GM10266 (cell line): ENCODE results near the gene ZDHHC9.

Experiments used
- DNase-seq: peaks from one replicate; pipeline ENCODE4 v3.0.0; 2012; ENCODE audit errors: extremely low spot score
- CTCF ChIP-seq: IDR thresholded peaks from 2 replicates; pipeline ENCODE4 v1.5.1; 2012; ENCODE audit warnings: mild to moderate bottlenecking, low read depth; ENCODE audit not compliant: control insufficient read depth, insufficient read depth; ENCODE audit errors: missing control alignments

ZDHHC9 gene

GRCh38 chrX:129761596-129761995 is 82.1 kb downstream of the ZDHHC9 start:
- no peak for DNase-seq
- TF ChIP-seq CTCF, result no peak

GRCh38 chrX:129760981-129761380 is 82.7 kb downstream of the ZDHHC9 start:
- DNase-seq, result no peak

GRCh38 chrX:129760155-129760554 is 83.5 kb downstream of the ZDHHC9 start:
- DNase-seq, result no peak

More at GRCh38 chrX:129760981-129761380, 82.7 kb downstream of the ZDHHC9 start:
- no peak for TF ChIP-seq CTCF

GRCh38 chrX:129759576-129760061 is 84.1 kb downstream of the ZDHHC9 start:
- TF ChIP-seq CTCF, result peak; percentile 31
- DNase-seq, result no peak

More at GRCh38 chrX:129760155-129760554, 83.5 kb downstream of the ZDHHC9 start:
- TF ChIP-seq CTCF, result no peak

GRCh38 chrX:129755779-129756650 is 87.7 kb downstream of the ZDHHC9 start:
- peak; percentile 39 for TF ChIP-seq CTCF
- peak; percentile 43 for DNase-seq

- DNase-seq, result no peak
These were observed 89.3 kb downstream of the ZDHHC9 start for GRCh38 chrX:129754056-129755024.

More at GRCh38 chrX:129754056-129755024, 89.3 kb downstream of the ZDHHC9 start:
- TF ChIP-seq CTCF, result peak; percentile 44
